Vagina (tissue), 2 donors: ENCODE results near the gene HAGHL.

Experiments used
- POLR2A ChIP-seq, 2 donors: fragments of 450-650 bp; IDR thresholded peaks; one replicate each; pipeline ENCODE4 v1.6.1; 2017; ENCODE audit warnings: antibody characterized with exemption in 2 of 2, mild to moderate bottlenecking in 2 of 2, moderate library complexity in 2 of 2
- POLR2AphosphoS5 ChIP-seq, 2 donors: sonication (generic); formaldehyde crosslinking; IDR thresholded peaks; one replicate each; pipeline ENCODE4 v1.9.0; 2017; ENCODE audit warnings: antibody characterized with exemption in 2 of 2, mild to moderate bottlenecking in 2 of 2, low read depth in 1 of 2; ENCODE audit not compliant: insufficient read depth in 1 of 2
- TF ChIP-seq, protein P1 (sequence below), 3 experiments: fragments of 450-650 bp in 2 of 3; fragments of 200-600 bp in 1 of 3; sonication (generic) in 1 of 3; IDR thresholded peaks; one replicate each; pipeline ENCODE4 v1.5.1; 2017 to 2019; ENCODE audit warnings: antibody characterized with exemption in 3 of 3, mild to moderate bottlenecking in 2 of 3, moderate library complexity in 2 of 3

DNA sequence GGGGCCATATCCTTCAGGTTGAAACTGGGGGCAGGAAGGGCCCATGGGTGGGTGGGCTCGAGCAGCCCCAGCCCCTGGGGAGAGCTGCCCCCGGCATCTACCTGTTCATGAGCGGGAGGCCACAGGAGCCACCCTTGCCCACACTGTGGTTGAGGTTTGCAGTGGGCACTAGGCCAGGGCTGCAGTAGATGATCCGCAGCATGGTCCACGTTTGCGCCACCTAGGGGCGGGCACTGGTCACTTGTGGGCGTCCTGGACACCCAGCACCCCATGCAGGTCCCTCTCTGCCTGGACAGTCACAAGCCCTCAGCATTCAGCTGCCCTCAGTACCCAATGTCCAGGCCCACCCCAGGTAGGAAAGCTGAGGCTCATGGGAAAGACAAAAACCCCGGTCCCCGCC lies 40.9 kb upstream of the HAGHL start:
- TF ChIP-seq, protein P1, sequence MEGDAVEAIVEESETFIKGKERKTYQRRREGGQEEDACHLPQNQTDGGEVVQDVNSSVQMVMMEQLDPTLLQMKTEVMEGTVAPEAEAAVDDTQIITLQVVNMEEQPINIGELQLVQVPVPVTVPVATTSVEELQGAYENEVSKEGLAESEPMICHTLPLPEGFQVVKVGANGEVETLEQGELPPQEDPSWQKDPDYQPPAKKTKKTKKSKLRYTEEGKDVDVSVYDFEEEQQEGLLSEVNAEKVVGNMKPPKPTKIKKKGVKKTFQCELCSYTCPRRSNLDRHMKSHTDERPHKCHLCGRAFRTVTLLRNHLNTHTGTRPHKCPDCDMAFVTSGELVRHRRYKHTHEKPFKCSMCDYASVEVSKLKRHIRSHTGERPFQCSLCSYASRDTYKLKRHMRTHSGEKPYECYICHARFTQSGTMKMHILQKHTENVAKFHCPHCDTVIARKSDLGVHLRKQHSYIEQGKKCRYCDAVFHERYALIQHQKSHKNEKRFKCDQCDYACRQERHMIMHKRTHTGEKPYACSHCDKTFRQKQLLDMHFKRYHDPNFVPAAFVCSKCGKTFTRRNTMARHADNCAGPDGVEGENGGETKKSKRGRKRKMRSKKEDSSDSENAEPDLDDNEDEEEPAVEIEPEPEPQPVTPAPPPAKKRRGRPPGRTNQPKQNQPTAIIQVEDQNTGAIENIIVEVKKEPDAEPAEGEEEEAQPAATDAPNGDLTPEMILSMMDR (IDR thresholded peaks at IDR 0.05): no peak
- TF ChIP-seq POLR2A (IDR thresholded peaks at IDR 0.05) (no peak), POLR2AphosphoS5 (IDR thresholded peaks at IDR 0.05; ENCODE audit: insufficient read depth in 1 of 2, low read depth in 1 of 2) (no peak)
